Keratinocyte (primary cell): Measurements from ENCODE around the gene ARPC5L. TPM values are rescaled to one million over a fixed set of nuclear protein-coding genes. Genes with fewer than 3 reads are reported as not detected.

Source experiments
- DNase-seq: peaks from one replicate; pipeline ENCODE4 v3.0.0-alpha.2; 2011; ENCODE audit warnings: low read depth, missing footprints, low spot score
- FAIRE-seq: peaks from 2 replicates; lab custom pipeline; 2011; peaks lifted over from hg19 to GRCh38; lab: Jason Lieb, UNC
- H2AFZ ChIP-seq: 2 replicates; pipeline ENCODE4 v1.6.0; 2012; ENCODE audit warnings: low read length, control low read depth, inconsistent platforms; ENCODE audit not compliant: control insufficient read depth
- H3K27ac ChIP-seq: 2 replicates; pipeline ENCODE4 v1.5.1; 2011; ENCODE audit warnings: low read length; ENCODE audit not compliant: control insufficient read depth, insufficient read depth
- H3K27me3 ChIP-seq: 3 replicates; pipeline ENCODE4 v1.6.0; 2011; ENCODE audit warnings: low read length; ENCODE audit not compliant: control insufficient read depth, insufficient read depth; ENCODE audit errors: extremely low read depth
- H3K36me3 ChIP-seq, 2 experiments: 2 replicates in 1 of 2; 3 replicates in 1 of 2; pipeline ENCODE4 v1.5.1; 2011; ENCODE audit warnings: low read length in 2 of 2, mild to moderate bottlenecking in 1 of 2; ENCODE audit not compliant: control insufficient read depth in 2 of 2, insufficient read depth in 2 of 2; ENCODE audit errors: extremely low read depth in 1 of 2
- H3K4me1 ChIP-seq: 3 replicates; pipeline ENCODE4 v1.5.1; 2011; ENCODE audit warnings: low read length; ENCODE audit not compliant: control insufficient read depth, insufficient read depth; ENCODE audit errors: extremely low read depth
- H3K4me2 ChIP-seq: 3 replicates; pipeline ENCODE4 v1.6.0; 2011; ENCODE audit warnings: low read depth, low read length; ENCODE audit not compliant: control insufficient read depth, insufficient read depth; ENCODE audit errors: extremely low read depth
- H3K4me3 ChIP-seq, 3 experiments: fragments of 200-600 bp in 1 of 3; sonication (generic) in 1 of 3; 2 replicates in 2 of 3; 3 replicates in 1 of 3; pipeline ENCODE4 v1.5.1; 2011 to 2016; ENCODE audit warnings: low read length in 3 of 3, mild to moderate bottlenecking in 3 of 3, control low read depth in 2 of 3, inconsistent platforms in 1 of 3, low read depth in 1 of 3, mixed read lengths in 1 of 3, mixed run types in 1 of 3, moderate library complexity in 1 of 3; ENCODE audit not compliant: control insufficient read depth in 2 of 3, insufficient read depth in 2 of 3; ENCODE audit errors: extremely low read depth in 1 of 3
- H3K79me2 ChIP-seq: 2 replicates; pipeline ENCODE4 v1.6.0; 2012; ENCODE audit warnings: low read length; ENCODE audit not compliant: control insufficient read depth, insufficient read depth
- H3K9ac ChIP-seq: 3 replicates; pipeline ENCODE4 v1.6.0; 2011; ENCODE audit warnings: low read length; ENCODE audit not compliant: control insufficient read depth, insufficient read depth; ENCODE audit errors: extremely low read depth
- H3K9me1 ChIP-seq: 3 replicates; pipeline ENCODE4 v1.6.0; 2011; ENCODE audit warnings: low read length; ENCODE audit not compliant: control insufficient read depth, insufficient read depth; ENCODE audit errors: extremely low read depth
- H3K9me3 ChIP-seq: 2 replicates; pipeline ENCODE4 v1.5.1; 2012; ENCODE audit warnings: low read depth, low read length; ENCODE audit not compliant: control insufficient read depth
- H4K20me1 ChIP-seq: 3 replicates; pipeline ENCODE4 v1.6.0; 2011; ENCODE audit warnings: low read length; ENCODE audit not compliant: control insufficient read depth, insufficient read depth; ENCODE audit errors: extremely low read depth
- CTCF ChIP-seq, 3 experiments: IDR thresholded peaks in 1 of 3; conservative IDR thresholded peaks in 1 of 3; optimal IDR thresholded peaks in 1 of 3; 2 replicates in 2 of 3; 3 replicates in 1 of 3; pipeline versions ENCODE3 to v1.5.1; 2011; ENCODE audit warnings: low read length in 3 of 3, mild to moderate bottlenecking in 3 of 3, moderate library complexity in 2 of 3, control low read depth in 1 of 3, inconsistent platforms in 1 of 3; ENCODE audit not compliant: insufficient read depth in 2 of 3; ENCODE audit errors: extremely low read depth in 1 of 3
- EZH2 ChIP-seq: IDR thresholded peaks from one replicate; pipeline ENCODE4 v1.6.1; 2012; ENCODE audit warnings: inconsistent platforms, mild to moderate bottlenecking, low read length, moderate library complexity
- dilution Hi-C: fragments of 300-500 bp; cut with MboI; formaldehyde crosslinking; loops from one replicate; pipeline ENCODE4 v1.7.0; 2020; ENCODE audit warnings: low sequenced_read_pairs; ENCODE audit not compliant: extremely low pct_ligation_motif_present
- polyA plus RNA-seq, 5 experiments: library from polyadenylated mRNA; depleted of rRNA in 3 of 5; stranded (reverse) in 3 of 5; stranded (forward) in 1 of 5; unstranded in 1 of 5; fragments of >200 nt; gene quantifications; 1 replicate in 1 of 5; 2 replicates in 3 of 5; 3 replicates in 1 of 5; pipeline versions ENCODE4 v1.2.1 to v1.2.3, GENCODE V29; 2011 to 2012; ENCODE audit warnings: missing spikeins in 2 of 5, low read depth in 1 of 5, low replicate concordance in 1 of 5

ARPC5L gene
- polyA plus RNA-seq, 1 donor (not counting 4 experiments of a cell fraction or from before 2014, with no cell fraction given), result 102 TPM

GRCh38 chr9:124828489-124829333, 33.2 kb upstream of the ARPC5L start:
- no peak for TF ChIP-seq CTCF (optimal IDR thresholded peaks at IDR 0.05 in 1 of 3, IDR thresholded peaks at IDR 0.05 in 1 of 3, conservative IDR thresholded peaks at IDR 0.05 in 1 of 3; ENCODE audit: extremely low read depth in 1 of 3, insufficient read depth in 2 of 3, low read length in 3 of 3)
- TF ChIP-seq EZH2, result no peak
- dilution Hi-C loops, result no loop called here
- Histone ChIP-seq H3K9me1 (no peaks in the 10 kb centered on the region), H3K27ac (no peak overlapping the region), H3K27me3 (no peaks in the 10 kb centered on the region), H3K4me1 (peaks cover 8% of the 10 kb centered on the region), H3K36me3 (no peaks in the 10 kb centered on the region), H3K9me3 (no peaks in the 10 kb centered on the region), H3K4me2 (no peak overlapping the region), H3K9ac (no peak overlapping the region), H2AFZ (no peak overlapping the region), H3K4me3 (no peak overlapping the region), H3K79me2 (no peaks in the 10 kb centered on the region), H4K20me1 (no peaks in the 10 kb centered on the region)
- DNase-seq (no peak), FAIRE-seq (no peak)

DNA sequence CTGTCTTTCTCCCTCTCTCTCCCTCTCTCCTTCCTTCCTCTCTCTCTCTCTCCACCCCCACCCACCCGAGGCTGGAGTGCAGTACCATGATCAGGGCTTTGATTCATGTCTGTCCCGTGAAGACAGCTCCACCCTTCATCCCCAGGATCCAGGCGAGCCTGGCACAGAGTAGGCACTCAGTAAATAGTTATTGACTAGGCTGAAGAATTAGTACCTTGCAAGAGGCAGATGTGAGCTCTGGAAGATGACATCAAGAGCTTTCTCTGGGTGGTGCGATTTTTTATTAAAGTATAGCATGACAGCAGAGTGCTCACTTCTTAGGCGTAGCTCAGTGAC, 32.6 kb upstream of the ARPC5L start:
- no peak for TF ChIP-seq EZH2
- no peak for TF ChIP-seq CTCF (optimal IDR thresholded peaks at IDR 0.05 in 1 of 3, IDR thresholded peaks at IDR 0.05 in 1 of 3, conservative IDR thresholded peaks at IDR 0.05 in 1 of 3; ENCODE audit: extremely low read depth in 1 of 3, insufficient read depth in 2 of 3, low read length in 3 of 3)
- dilution Hi-C loops, result no loop called here
- Histone ChIP-seq H3K79me2 (no peaks in the 10 kb centered on the region), H3K36me3 (no peaks in the 10 kb centered on the region), H3K27ac (no peak overlapping the region), H3K4me1 (peaks cover 10% of the 10 kb centered on the region), H4K20me1 (no peaks in the 10 kb centered on the region), H3K4me2 (no peak overlapping the region), H3K27me3 (no peaks in the 10 kb centered on the region), H3K9me1 (no peaks in the 10 kb centered on the region), H2AFZ (no peak overlapping the region), H3K9ac (no peak overlapping the region), H3K4me3 (no peak overlapping the region), H3K9me3 (no peaks in the 10 kb centered on the region)
- FAIRE-seq (no peak), DNase-seq (no peak)
